Heart left ventricle (tissue), 13 donors: ENCODE results near the gene MTFP1.

Source experiments
- POLR2A ChIP-seq, 2 donors: fragments of 450-650 bp; IDR thresholded peaks; one replicate each; pipeline ENCODE4 v1.6.1; 2017; ENCODE audit warnings: antibody characterized with exemption in 2 of 2, mild to moderate bottlenecking in 2 of 2, moderate library complexity in 2 of 2
- TF ChIP-seq, protein P1 (sequence below), 12 donors: fragments of 200-600 bp; sonication (generic) in 4 of 12; IDR thresholded peaks; one replicate each; pipeline versions ENCODE4 v1.5.0 to v1.8.0; 2018 to 2022; ENCODE audit warnings: antibody characterized with exemption in 12 of 12, mild to moderate bottlenecking in 5 of 12
- donor health status: ischemic (EF 13 %, LVEDD 7.1; RV severe dilation, severe dysfunction).
- donor health status: DM: no; HTN: yes; CAD: no.
- donor health status: DM: no; HTN: no; CAD: no.
- donor health status: ischemic (EF 25% LVEDD 6.9; RV normal size, moderate dysfunction).
- donor health status: ischemic (EF 25% LVEDD 5.7; RV mildly dilated, moderate dysfunction).
- donor health status: ischemic (EF 35%, LVEDD 5.7; RV mildly dilated, moderate dysfunction).
- donor health status: nonischemic (EF 11% LVEDD 7.7; RV severe dilation, severe dysfunction).
- donor health status: DM: yes; HTN: yes; CAD: no.
- donor health status: PGD.
- donor health status: ischemic (EF 29% LVEDD 5.4; RV normal size, mild dysfunction).
- donor health status: nonischemic (EF 23%, LVEDD 6.1; RV moderate dilation, normal function).

DNA sequence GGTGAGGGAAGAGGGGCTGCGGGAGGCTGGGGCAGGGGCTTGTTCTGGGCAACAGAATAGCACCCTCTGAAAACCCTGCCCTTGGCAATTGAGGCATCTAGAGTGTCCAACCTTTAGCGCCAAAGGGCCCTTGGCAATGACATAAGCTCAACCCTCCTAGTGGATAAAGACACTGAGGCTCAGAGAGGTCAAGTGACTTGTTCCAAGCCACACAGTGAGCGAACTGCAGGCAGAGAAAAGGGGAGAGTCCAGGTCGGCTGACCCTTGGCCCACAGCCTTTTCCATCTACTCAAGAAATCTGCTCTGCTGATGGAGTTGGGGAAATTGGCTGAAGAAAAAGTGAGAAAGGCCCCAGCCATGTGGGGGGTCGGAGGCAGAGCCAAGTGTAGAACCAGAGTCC lies 25.9 kb upstream of the MTFP1 start:
- TF ChIP-seq, protein P1, sequence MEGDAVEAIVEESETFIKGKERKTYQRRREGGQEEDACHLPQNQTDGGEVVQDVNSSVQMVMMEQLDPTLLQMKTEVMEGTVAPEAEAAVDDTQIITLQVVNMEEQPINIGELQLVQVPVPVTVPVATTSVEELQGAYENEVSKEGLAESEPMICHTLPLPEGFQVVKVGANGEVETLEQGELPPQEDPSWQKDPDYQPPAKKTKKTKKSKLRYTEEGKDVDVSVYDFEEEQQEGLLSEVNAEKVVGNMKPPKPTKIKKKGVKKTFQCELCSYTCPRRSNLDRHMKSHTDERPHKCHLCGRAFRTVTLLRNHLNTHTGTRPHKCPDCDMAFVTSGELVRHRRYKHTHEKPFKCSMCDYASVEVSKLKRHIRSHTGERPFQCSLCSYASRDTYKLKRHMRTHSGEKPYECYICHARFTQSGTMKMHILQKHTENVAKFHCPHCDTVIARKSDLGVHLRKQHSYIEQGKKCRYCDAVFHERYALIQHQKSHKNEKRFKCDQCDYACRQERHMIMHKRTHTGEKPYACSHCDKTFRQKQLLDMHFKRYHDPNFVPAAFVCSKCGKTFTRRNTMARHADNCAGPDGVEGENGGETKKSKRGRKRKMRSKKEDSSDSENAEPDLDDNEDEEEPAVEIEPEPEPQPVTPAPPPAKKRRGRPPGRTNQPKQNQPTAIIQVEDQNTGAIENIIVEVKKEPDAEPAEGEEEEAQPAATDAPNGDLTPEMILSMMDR (IDR thresholded peaks at IDR 0.05), result no peak
- TF ChIP-seq POLR2A (IDR thresholded peaks at IDR 0.05), result no peak
